ENCODE data around the gene UQCR10. TPM values are rescaled to one million over a fixed set of nuclear protein-coding genes. Genes with fewer than 3 reads are reported as not detected.

UQCR10 gene
- total RNA-seq, 1 donor from 2014 or later = 68.1 TPM

DNA sequence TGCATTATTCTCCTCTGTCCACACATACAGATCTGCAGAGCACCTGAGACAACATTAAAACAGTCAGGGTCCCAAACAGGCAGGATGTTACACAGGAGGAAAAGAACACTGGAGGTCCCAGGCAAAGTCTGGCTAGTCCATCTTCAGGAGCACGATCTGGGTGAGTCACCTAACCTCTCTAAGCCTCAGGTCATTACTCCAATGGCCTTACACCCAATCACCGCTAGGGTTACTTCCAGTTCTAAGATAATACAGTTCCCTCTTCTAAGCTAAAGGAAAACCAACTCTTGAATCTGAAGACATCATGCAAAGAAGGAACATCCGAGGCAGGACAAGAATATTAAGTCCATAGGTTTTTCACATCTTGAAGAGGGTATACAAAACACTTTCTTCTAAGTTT is 46.4 kb downstream of the UQCR10 start:
- H3K27me3 Mint-ChIP-seq = no peaks in the 10 kb centered on the region
- ATAC-seq (ENCODE audit: low read depth) (no peak), DNase-seq (no peak)
- H3K36me3 Mint-ChIP-seq (ENCODE audit: low read depth) = peaks cover 77% of the 10 kb centered on the region
- no peak overlapping the region for H3K27ac Mint-ChIP-seq
- no peaks in the 10 kb centered on the region for H3K4me1 Mint-ChIP-seq
- intact Hi-C loops (cut with micrococcal nuclease) = loop anchor here (5.0 kb wide), 1 partner anchor 194 kb away; no protein-coding TSS in a partner anchor
- H3K4me3 Mint-ChIP-seq = no peak overlapping the region
- no peaks in the 10 kb centered on the region for H3K9me3 Mint-ChIP-seq
- POLR2A ChIA-PET = interaction anchor here (0.7 kb wide), 1 partner anchor 387 kb away, joined by 3 read pairs; no protein-coding TSS in a partner anchor
- TF ChIP-seq, protein P1, sequence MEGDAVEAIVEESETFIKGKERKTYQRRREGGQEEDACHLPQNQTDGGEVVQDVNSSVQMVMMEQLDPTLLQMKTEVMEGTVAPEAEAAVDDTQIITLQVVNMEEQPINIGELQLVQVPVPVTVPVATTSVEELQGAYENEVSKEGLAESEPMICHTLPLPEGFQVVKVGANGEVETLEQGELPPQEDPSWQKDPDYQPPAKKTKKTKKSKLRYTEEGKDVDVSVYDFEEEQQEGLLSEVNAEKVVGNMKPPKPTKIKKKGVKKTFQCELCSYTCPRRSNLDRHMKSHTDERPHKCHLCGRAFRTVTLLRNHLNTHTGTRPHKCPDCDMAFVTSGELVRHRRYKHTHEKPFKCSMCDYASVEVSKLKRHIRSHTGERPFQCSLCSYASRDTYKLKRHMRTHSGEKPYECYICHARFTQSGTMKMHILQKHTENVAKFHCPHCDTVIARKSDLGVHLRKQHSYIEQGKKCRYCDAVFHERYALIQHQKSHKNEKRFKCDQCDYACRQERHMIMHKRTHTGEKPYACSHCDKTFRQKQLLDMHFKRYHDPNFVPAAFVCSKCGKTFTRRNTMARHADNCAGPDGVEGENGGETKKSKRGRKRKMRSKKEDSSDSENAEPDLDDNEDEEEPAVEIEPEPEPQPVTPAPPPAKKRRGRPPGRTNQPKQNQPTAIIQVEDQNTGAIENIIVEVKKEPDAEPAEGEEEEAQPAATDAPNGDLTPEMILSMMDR (IDR thresholded peaks at IDR 0.05) = no peak
- CTCF ChIA-PET = no interaction called here

DNA sequence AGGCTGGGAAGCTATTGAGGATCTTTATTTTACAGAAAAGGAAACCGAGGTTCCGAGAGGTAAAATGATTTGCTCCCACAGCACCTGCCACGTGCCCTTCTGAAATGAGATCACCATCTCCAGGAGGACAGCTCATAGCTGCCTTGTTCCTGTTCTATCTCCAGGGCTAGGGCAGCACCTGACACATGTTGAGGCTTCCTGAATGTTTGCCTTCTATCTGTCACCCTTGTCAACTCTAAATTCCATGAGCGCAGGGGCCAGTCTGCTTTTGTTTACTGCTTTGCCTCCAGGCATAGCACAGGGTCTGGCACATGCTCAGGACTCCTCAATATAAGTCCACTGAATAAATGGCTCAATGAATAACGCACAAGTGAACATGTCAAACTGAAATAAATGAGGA is 46.8 kb downstream of the UQCR10 start:
- CTCF ChIA-PET = no interaction called here
- H3K27me3 Mint-ChIP-seq = no peaks in the 10 kb centered on the region
- no peak for DNase-seq

DNA sequence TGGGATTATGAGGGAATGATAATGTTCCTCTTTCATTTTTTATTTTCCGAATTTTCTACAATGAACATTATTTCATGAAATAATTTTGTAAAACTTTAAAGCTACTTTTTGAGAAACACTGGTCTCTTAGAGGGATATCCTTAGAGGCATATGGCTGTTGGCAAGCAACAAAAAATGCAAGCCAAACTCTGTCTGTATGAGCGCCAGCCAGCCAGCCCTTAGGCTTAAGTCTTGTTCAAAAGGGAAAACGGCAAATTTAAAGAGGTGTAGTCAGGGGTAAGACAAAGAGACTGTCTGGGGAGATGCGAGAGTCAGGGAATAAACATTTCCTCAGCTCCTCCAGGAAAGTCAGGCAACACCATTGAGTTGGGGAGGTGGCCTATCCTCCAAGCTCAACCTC is 48.4 kb downstream of the UQCR10 start:
- Mint-ChIP-seq H3K4me1 (no peaks in the 10 kb centered on the region), H3K27me3 (no peaks in the 10 kb centered on the region), H3K27ac (no peak overlapping the region), H3K36me3 (ENCODE audit: low read depth) (peaks cover 85% of the 10 kb centered on the region), H3K9me3 (no peaks in the 10 kb centered on the region), H3K4me3 (no peak overlapping the region)
- TF ChIP-seq, protein P1 (IDR thresholded peaks at IDR 0.05) = no peak
- DNase-seq (no peak), ATAC-seq (ENCODE audit: low read depth) (no peak)
- CTCF ChIA-PET = no interaction called here
- intact Hi-C loops (cut with micrococcal nuclease) = no loop called here
- POLR2A ChIA-PET = no interaction called here

More for the DNA sequence above, 46.8 kb downstream of the UQCR10 start:
- TF ChIP-seq, protein P1 (IDR thresholded peaks at IDR 0.05) = no peak
- Mint-ChIP-seq H3K36me3 (ENCODE audit: low read depth) (peaks cover 81% of the 10 kb centered on the region), H3K27ac (no peak overlapping the region), H3K4me3 (no peak overlapping the region), H3K4me1 (no peaks in the 10 kb centered on the region), H3K9me3 (no peaks in the 10 kb centered on the region)
- intact Hi-C loops (cut with micrococcal nuclease) = loop anchor here (5.0 kb wide), 1 partner anchor 193 kb away; no protein-coding TSS in a partner anchor
- no peak for ATAC-seq (ENCODE audit: low read depth)
- POLR2A ChIA-PET = interaction anchor here (0.5 to 0.7 kb wide), 2 partner anchors 9 to 387 kb away, joined by 3 to 7 read pairs; no protein-coding TSS in a partner anchor

DNA sequence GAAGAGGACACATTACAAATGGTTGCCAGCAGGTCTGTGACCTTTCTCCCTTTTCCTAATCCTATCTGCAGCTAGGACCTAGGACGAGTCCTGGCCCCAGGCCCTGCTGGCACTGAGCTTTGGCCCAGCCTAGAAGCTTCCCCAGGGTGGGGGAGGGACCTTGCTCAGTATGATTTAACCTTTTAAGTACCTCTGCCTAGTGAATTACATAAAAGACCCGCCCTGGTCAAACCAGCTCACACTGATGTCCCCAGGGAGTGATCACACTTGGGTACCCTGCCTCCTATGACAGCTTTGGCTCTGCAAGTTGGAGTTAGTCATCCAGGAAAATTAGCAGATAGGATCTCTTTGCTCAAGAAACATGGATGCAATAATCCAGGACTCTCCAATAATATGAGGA is 49.0 kb downstream of the UQCR10 start:
- intact Hi-C loops (cut with micrococcal nuclease) = no loop called here
- Mint-ChIP-seq H3K27ac (no peak overlapping the region), H3K27me3 (no peaks in the 10 kb centered on the region), H3K4me1 (peaks cover 2% of the 10 kb centered on the region), H3K4me3 (no peak overlapping the region), H3K9me3 (no peaks in the 10 kb centered on the region), H3K36me3 (ENCODE audit: low read depth) (peaks cover 87% of the 10 kb centered on the region)
- TF ChIP-seq, protein P1 (IDR thresholded peaks at IDR 0.05) = no peak
- ATAC-seq (ENCODE audit: low read depth) (no peak), DNase-seq (no peak)
- ChIA-PET POLR2A (no interaction called here), CTCF (interaction anchor here (0.6 kb wide), 1 partner anchor 146 kb away, joined by 3 read pairs; no protein-coding TSS in a partner anchor)

DNA sequence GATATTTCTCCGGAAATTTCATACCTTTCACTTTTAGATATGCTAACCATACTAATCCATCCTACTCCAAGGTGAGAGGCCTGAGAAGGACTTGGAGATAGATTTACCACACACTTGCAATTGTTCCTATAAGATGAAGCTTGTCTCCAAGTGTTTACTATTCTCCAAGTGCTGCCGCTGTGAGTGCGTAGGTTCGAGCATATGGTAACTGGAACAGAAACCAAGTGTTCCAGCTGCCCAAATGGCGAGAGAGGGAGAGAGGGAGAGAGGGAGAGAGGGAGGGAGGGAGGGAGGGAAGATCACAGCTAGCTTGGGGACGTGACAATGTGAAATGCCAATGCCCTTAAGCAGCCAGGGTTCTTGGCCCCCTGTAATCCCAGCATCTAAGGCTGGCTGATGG is 49.4 kb downstream of the UQCR10 start:
- ATAC-seq (ENCODE audit: low read depth) = no peak
- H3K27ac Mint-ChIP-seq = no peak overlapping the region
- intact Hi-C loops (cut with micrococcal nuclease) = no loop called here
- H3K4me3 Mint-ChIP-seq = no peak overlapping the region
- DNase-seq = no peak
- no peaks in the 10 kb centered on the region for H3K27me3 Mint-ChIP-seq
- peaks cover 5% of the 10 kb centered on the region for H3K4me1 Mint-ChIP-seq
- peaks cover 87% of the 10 kb centered on the region for H3K36me3 Mint-ChIP-seq (ENCODE audit: low read depth)
- TF ChIP-seq, protein P1 (IDR thresholded peaks at IDR 0.05) = no peak
- CTCF ChIA-PET = interaction anchor here (0.6 kb wide), 1 partner anchor 147 kb away, joined by 3 read pairs; no protein-coding TSS in a partner anchor
- POLR2A ChIA-PET = no interaction called here
- H3K9me3 Mint-ChIP-seq = no peaks in the 10 kb centered on the region

All from activated B cell treated with CpG ODN at 0.5 μM for 24 hours (primary cell).